Stomach (tissue), 9 donors: ENCODE measurements around the gene VSTM2B. TPM values are rescaled to one million over a fixed set of nuclear protein-coding genes. Genes with fewer than 3 reads are reported as not detected.
A peak's percentile ranks its signal among the peaks of the same experiment; 100 is the strongest.

Experiments used
- DNase-seq, 2 donors: peaks; one replicate each; pipeline versions ENCODE4 v3.0.0 to v3.0.0-alpha.2; 2013 to 2019
- H3K27ac ChIP-seq, 5 donors: fragments of 200-600 bp in 4 of 5; sonication (generic) in 4 of 5; one replicate each; pipeline ENCODE4 v1.5.1; 2013 to 2019; ENCODE audit warnings: mild to moderate bottlenecking in 1 of 5, moderate library complexity in 1 of 5
- H3K27me3 ChIP-seq, 3 donors: fragments of 200-600 bp; sonication (generic); one replicate each; pipeline ENCODE4 v1.5.1; 2017 to 2019; ENCODE audit warnings: mixed run types in 1 of 3
- H3K36me3 ChIP-seq, 4 donors: fragments of 200-600 bp; sonication (generic); 1 replicate in 3 of 4; 2 replicates in 1 of 4; pipeline ENCODE4 v1.5.1; 2016 to 2019
- H3K4me1 ChIP-seq, 4 donors: fragments of 200-600 bp; sonication (generic); one replicate each; pipeline ENCODE4 v1.5.1; 2016 to 2019
- H3K4me3 ChIP-seq, 4 donors: fragments of 200-600 bp; sonication (generic) in 3 of 4; one replicate each; pipeline ENCODE4 v1.5.1; 2016 to 2019; ENCODE audit warnings: mild to moderate bottlenecking in 1 of 4
- H3K9me3 ChIP-seq, 4 donors: fragments of 200-600 bp; sonication (generic); one replicate each; pipeline ENCODE4 v1.5.1; 2016 to 2019
- CTCF ChIP-seq, 7 experiments: fragments of 450-650 bp in 4 of 7; fragments of 200-600 bp in 3 of 7; sonication (generic) in 3 of 7; IDR thresholded peaks; one replicate each; pipeline ENCODE4 v1.5.1; 2016 to 2019; ENCODE audit warnings: antibody characterized with exemption in 7 of 7, control low read depth in 2 of 7, mild to moderate bottlenecking in 1 of 7
- EP300 ChIP-seq: sonication (generic); formaldehyde crosslinking; IDR thresholded peaks from one replicate; pipeline ENCODE4 v1.6.1; 2017; ENCODE audit warnings: antibody characterized with exemption
- POLR2A ChIP-seq, 4 donors: fragments of 450-650 bp; IDR thresholded peaks; one replicate each; pipeline ENCODE4 v1.6.1; 2016; ENCODE audit warnings: antibody characterized with exemption in 4 of 4, control low read depth in 2 of 4, mild to moderate bottlenecking in 1 of 4, moderate library complexity in 1 of 4
- POLR2AphosphoS5 ChIP-seq, 3 donors: sonication (generic); formaldehyde crosslinking; IDR thresholded peaks; one replicate each; pipeline ENCODE4 v1.6.1; 2016; ENCODE audit warnings: antibody characterized with exemption in 3 of 3
- WGBS, 5 donors: extraction: QIAGEN DNeasy Blood & Tissue Kit in 3 of 5; methylation state at CpG; one replicate each; pipeline versions ENCODE4 v1.1.5 to v1.1.7; 2013 to 2018; 5-methylcytosine and 5-hydroxymethylcytosine counted together
- intact Hi-C: fragments of 100-400 bp; cut with DNase I; formaldehyde crosslinking; loops from one replicate; pipeline ENCODE4 v1.15.1; 2023; ENCODE audit warnings: low total_unique reads
- polyA plus RNA-seq, 3 donors: library from polyadenylated mRNA; stranded (reverse); fragments of 200-250 nt; gene quantifications; one replicate each; pipeline ENCODE4 v1.2.3, GENCODE V29; 2013
- total RNA-seq, 5 donors: library from RNA; depleted of rRNA; stranded (reverse); fragments of >200 nt; gene quantifications; one replicate each; pipeline versions ENCODE4 v1.1.0 to v1.2.3, GENCODE V29; 2014 to 2016
- donor health status: healthy with polysubstance abuse.
- donor health status: Bipolar disorder and iron deficiency.
- donor health status: healthy.

The VSTM2B gene
- total and polyA plus RNA-seq, 8 donors: not detected

GRCh38 chr19:29505097-29505824 lies 20.5 kb upstream of the VSTM2B start:
- H3K4me3 ChIP-seq: no peak overlapping the region
- H3K36me3 ChIP-seq: no peaks in the 10 kb centered on the region
- intact Hi-C loops: no loop called here
- WGBS, 5 donors: 64 to 80% (median 75%) methylated on average over 10 to 13 of the region's 13 CpGs
- no peaks in the 10 kb centered on the region for H3K9me3 ChIP-seq
- no peaks in the 10 kb centered on the region for H3K4me1 ChIP-seq
- H3K27ac ChIP-seq: no peak overlapping the region
- TF ChIP-seq CTCF (IDR thresholded peaks at IDR 0.05) (no peak), POLR2AphosphoS5 (IDR thresholded peaks at IDR 0.05) (no peak), POLR2A (IDR thresholded peaks at IDR 0.05) (no peak), EP300 (no peak)
- peak in 1 of 2 donors; percentile 70 for DNase-seq
- peaks cover 0 to 44% (median 0%) of the 10 kb centered on the region in 3 donors for H3K27me3 ChIP-seq

- Histone ChIP-seq H3K4me3 (no peak overlapping the region), H3K27me3 (peaks cover 0 to 57% (median 0%) of the 10 kb centered on the region in 3 donors), H3K36me3 (no peaks in the 10 kb centered on the region), H3K9me3 (no peaks in the 10 kb centered on the region), H3K4me1 (no peaks in the 10 kb centered on the region), H3K27ac (no peak overlapping the region)
- 45 to 71% (median 58%) methylated on average over 1 of the region's 1 CpG for WGBS, 5 donors
- TF ChIP-seq CTCF (IDR thresholded peaks at IDR 0.05): no peak
- no peak for TF ChIP-seq POLR2AphosphoS5 (IDR thresholded peaks at IDR 0.05)
- no peak for TF ChIP-seq EP300
- no peak for TF ChIP-seq POLR2A (IDR thresholded peaks at IDR 0.05)
- intact Hi-C loops: no loop called here
- DNase-seq: no peak
Measured at GRCh38 chr19:29506619-29506911, 19.2 kb upstream of the VSTM2B start.

- Histone ChIP-seq H3K4me1 (no peaks in the 10 kb centered on the region), H3K36me3 (no peaks in the 10 kb centered on the region), H3K27me3 (peaks cover 0 to 57% (median 0%) of the 10 kb centered on the region in 3 donors), H3K27ac (no peak overlapping the region), H3K4me3 (no peak overlapping the region), H3K9me3 (no peaks in the 10 kb centered on the region)
- WGBS, 5 donors: 81 to 85% (median 81%) methylated on average over 22 to 27 of the region's 27 CpGs
- intact Hi-C loops: no loop called here
- DNase-seq: no peak
- TF ChIP-seq EP300 (no peak), CTCF (IDR thresholded peaks at IDR 0.05) (no peak), POLR2A (IDR thresholded peaks at IDR 0.05) (no peak), POLR2AphosphoS5 (IDR thresholded peaks at IDR 0.05) (no peak)
Measured at GRCh38 chr19:29507081-29507860, 18.5 kb upstream of the VSTM2B start.

- intact Hi-C loops: no loop called here
- H3K27me3 ChIP-seq: peaks cover 0 to 57% (median 0%) of the 10 kb centered on the region in 3 donors
- no peaks in the 10 kb centered on the region for H3K9me3 ChIP-seq
- 40 to 73% (median 55%) methylated on average over 1 of the region's 1 CpG for WGBS, 5 donors
- no peak for TF ChIP-seq CTCF (IDR thresholded peaks at IDR 0.05)
- TF ChIP-seq POLR2AphosphoS5 (IDR thresholded peaks at IDR 0.05): no peak
- no peak for TF ChIP-seq EP300
- TF ChIP-seq POLR2A (IDR thresholded peaks at IDR 0.05): no peak
- no peak overlapping the region for H3K4me3 ChIP-seq
- no peak overlapping the region for H3K27ac ChIP-seq
- no peak for DNase-seq
- no peaks in the 10 kb centered on the region for H3K4me1 ChIP-seq
- no peaks in the 10 kb centered on the region for H3K36me3 ChIP-seq
Measured at GRCh38 chr19:29508181-29508580, 17.6 kb upstream of the VSTM2B start.
